T-helper 2 cell treated with Interferon-gamma antibody and Interleukin-4, amounts not matched to agents 5 μg/mL and 100 μg/mL, for 36 hours (primary cell): ENCODE data around the gene CERS1.
A peak's percentile ranks its signal among the peaks of the same experiment; 100 is the strongest.
"Not testable (repeated sequence)": the region's sequence is repeated elsewhere in the genome, so short reads cannot be mapped to it uniquely, and the experiment has no call there.

ENCODE experiments used
- DNase-seq: peaks from one replicate; pipeline ENCODE4 v3.0.0; 2021; ENCODE audit warnings: low spot score
- H3K27ac Mint-ChIP-seq: one replicate; pipeline ENCODE4 v1.8.0; 2021; ENCODE audit warnings: mild to moderate bottlenecking, mixed read lengths
- H3K27me3 Mint-ChIP-seq: one replicate; pipeline ENCODE4 v1.8.0; 2021; ENCODE audit warnings: low read depth, mixed read lengths
- H3K36me3 Mint-ChIP-seq: one replicate; pipeline ENCODE4 v1.8.0; 2021; ENCODE audit warnings: low read depth, mixed read lengths
- H3K4me1 Mint-ChIP-seq: one replicate; pipeline ENCODE4 v1.8.0; 2021; ENCODE audit warnings: low read depth, mixed read lengths
- H3K4me3 Mint-ChIP-seq: one replicate; pipeline ENCODE4 v1.8.0; 2022; ENCODE audit warnings: mild to moderate bottlenecking, moderate library complexity, mixed read lengths
- H3K9me3 Mint-ChIP-seq: one replicate; pipeline ENCODE4 v1.8.0; 2021; ENCODE audit warnings: mixed read lengths

CERS1 gene

DNA sequence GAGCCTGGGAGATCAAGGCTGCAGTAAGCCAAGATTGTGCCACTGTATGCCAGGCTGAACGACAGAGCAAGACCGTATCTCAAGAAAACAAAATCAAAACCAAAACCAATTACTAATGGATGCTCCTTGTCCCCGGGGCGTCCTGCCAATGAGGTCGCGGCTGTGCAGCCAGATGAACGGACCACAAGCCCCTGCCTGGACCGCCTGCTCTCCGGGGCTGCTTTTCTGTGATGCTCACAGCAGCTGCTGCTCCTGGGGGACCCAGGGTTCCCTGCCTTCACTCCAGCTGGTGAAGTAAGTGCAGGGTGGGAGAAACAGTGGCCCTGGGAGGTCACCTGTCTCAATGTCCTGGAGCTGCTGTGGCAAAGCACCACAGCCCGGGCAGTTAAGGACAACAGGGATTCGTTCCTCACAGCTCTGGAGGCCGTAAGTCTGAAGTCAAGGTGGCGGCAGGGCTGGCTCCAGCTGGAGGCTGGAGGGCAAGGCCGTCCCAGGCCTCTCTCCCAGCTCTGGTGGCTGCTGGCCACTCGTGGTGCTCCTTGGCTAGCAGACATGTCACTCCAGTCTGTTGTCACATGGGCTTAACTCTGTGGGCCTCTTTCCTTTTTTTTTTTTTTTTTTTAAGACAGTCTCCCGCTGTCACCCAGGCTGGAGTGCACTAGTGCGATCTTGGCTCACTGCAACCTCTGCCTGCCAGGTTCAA lies 13.1 kb upstream of the CERS1 start:
- Mint-ChIP-seq H3K4me3 (no peak overlapping the region), H3K27ac (no peak overlapping the region), H3K4me1 (no peaks in the 10 kb centered on the region), H3K36me3 (peaks cover 19% of the 10 kb centered on the region), H3K27me3 (no peaks in the 10 kb centered on the region), H3K9me3 (no peaks in the 10 kb centered on the region)
- no peak for DNase-seq

- Mint-ChIP-seq H3K4me3 (no peak overlapping the region), H3K4me1 (no peaks in the 10 kb centered on the region), H3K27me3 (no peaks in the 10 kb centered on the region), H3K27ac (no peak overlapping the region), H3K36me3 (peaks cover 8% of the 10 kb centered on the region), H3K9me3 (no peaks in the 10 kb centered on the region)
- no peak for DNase-seq
Observed at GRCh38 chr19:18906605-18907519, 10.9 kb upstream of the CERS1 start.

- no peak for DNase-seq
- peaks cover 10% of the 10 kb centered on the region for H3K36me3 Mint-ChIP-seq
- no peaks in the 10 kb centered on the region for H3K4me1 Mint-ChIP-seq
- H3K27ac Mint-ChIP-seq, result no peak overlapping the region
- H3K9me3 Mint-ChIP-seq, result no peaks in the 10 kb centered on the region
- H3K27me3 Mint-ChIP-seq, result no peaks in the 10 kb centered on the region
- H3K4me3 Mint-ChIP-seq, result no peak overlapping the region
Observed at GRCh38 chr19:18905513-18906236, 9.7 kb upstream of the CERS1 start.

- H3K4me3 Mint-ChIP-seq, result no peak overlapping the region
- no peak for DNase-seq
- H3K9me3 Mint-ChIP-seq, result no peaks in the 10 kb centered on the region
- no peaks in the 10 kb centered on the region for H3K4me1 Mint-ChIP-seq
- no peaks in the 10 kb centered on the region for H3K27me3 Mint-ChIP-seq
- H3K27ac Mint-ChIP-seq, result no peak overlapping the region
- peaks cover 10% of the 10 kb centered on the region for H3K36me3 Mint-ChIP-seq
Observed at GRCh38 chr19:18905058-18905456, 9.1 kb upstream of the CERS1 start.

DNA sequence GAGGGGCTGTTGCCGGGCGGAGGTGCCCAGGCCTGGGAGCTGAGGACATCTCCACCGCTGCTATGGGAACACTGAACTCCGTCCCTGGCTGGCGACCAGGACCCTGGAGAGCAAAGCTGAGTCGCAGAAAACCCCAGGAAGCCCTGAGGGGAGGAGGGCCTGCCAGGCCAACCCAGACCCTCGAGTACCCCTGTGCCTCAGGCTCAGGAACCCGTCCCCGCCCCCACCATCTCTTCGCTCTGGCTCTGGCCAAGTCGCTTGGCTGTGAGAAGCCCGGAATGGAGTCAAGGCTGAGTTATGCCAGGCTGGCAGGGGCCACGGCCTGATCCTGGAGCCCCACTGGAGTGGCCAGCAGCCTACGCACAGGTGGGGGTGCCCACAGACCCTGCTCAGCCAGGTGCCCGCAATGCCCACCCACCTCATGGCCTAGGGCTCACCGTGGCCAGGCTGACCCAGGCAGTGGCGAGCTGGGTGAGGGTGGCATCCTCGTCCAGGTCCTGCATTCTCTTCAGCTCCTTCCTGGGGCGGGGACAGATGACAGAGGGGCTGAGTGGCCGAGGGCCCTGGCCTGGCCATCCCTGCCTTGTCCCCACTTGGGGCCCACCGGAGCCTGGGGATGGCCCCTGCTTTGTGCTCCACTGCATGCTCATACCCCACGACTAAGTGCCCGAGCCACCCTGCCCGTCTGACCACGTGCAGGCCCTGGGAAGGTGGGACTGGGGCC lies 8.5 kb upstream of the CERS1 start:
- Mint-ChIP-seq H3K27me3 (no peaks in the 10 kb centered on the region), H3K27ac (no peak overlapping the region), H3K36me3 (peaks cover 7% of the 10 kb centered on the region), H3K9me3 (no peaks in the 10 kb centered on the region), H3K4me1 (no peaks in the 10 kb centered on the region), H3K4me3 (no peak overlapping the region)
- no peak for DNase-seq

GRCh38 chr19:18903156-18904037 lies 7.4 kb upstream of the CERS1 start:
- H3K36me3 Mint-ChIP-seq, result peaks cover 6% of the 10 kb centered on the region

GRCh38 chr19:18902519-18902918 lies 6.6 kb upstream of the CERS1 start:
- H3K27me3 Mint-ChIP-seq, H3K4me3 Mint-ChIP-seq, H3K9me3 Mint-ChIP-seq, H3K4me1 Mint-ChIP-seq, H3K36me3 Mint-ChIP-seq, DNase-seq: not testable (repeated sequence)
- peak overlapping the region; percentile 12 for H3K27ac Mint-ChIP-seq

More at GRCh38 chr19:18903156-18904037, 7.4 kb upstream of the CERS1 start:
- H3K27ac Mint-ChIP-seq, result no peak overlapping the region
- H3K4me1 Mint-ChIP-seq, result no peaks in the 10 kb centered on the region
- no peaks in the 10 kb centered on the region for H3K27me3 Mint-ChIP-seq
- H3K9me3 Mint-ChIP-seq, result no peaks in the 10 kb centered on the region
- H3K4me3 Mint-ChIP-seq, result no peak overlapping the region
- no peak for DNase-seq

- Mint-ChIP-seq H3K9me3 (no peaks in the 10 kb centered on the region), H3K27ac (no peak overlapping the region), H3K36me3 (peaks cover 6% of the 10 kb centered on the region), H3K4me1 (peaks cover under 1% of the 10 kb centered on the region), H3K4me3 (no peak overlapping the region), H3K27me3 (peaks cover 13% of the 10 kb centered on the region)
- no peak for DNase-seq
Observed at GRCh38 chr19:18901491-18901890, 5.5 kb upstream of the CERS1 start.

DNA sequence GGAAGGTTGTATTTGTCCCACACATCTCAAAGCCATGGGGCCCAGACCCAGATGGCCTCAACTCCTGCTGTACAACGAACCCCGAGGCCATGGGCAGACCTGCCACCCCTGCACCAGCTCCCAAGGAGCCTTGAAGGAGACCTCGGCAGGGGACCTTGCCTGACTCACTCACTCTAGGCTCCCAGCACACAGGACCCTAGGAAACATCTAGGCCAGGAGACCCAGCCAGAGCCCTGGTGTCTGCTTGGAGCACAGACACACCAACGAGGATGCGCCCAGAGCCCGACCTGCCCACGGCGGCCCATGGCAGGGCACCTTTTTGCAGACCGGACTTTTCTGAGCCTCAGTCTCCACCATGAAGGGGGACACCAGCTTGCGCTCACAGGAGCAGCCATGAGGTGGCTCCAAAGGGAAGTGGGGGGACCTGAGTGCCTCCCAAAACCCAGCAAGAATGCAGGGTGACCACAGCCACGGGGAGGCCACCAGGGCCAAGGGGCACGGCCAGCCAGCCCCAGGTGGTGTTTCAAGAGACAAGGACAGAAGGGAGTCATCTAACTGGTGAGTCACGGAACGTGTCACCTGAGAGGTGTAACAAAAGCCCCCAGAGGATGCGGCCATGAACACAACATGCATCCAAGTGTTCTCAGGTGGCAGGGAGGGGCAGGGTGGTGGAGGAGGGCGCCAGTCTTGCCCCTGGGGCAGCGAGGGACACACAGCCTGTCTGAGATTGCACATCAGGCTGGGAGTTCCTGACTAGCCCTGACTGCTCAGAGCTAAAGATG lies 4.9 kb upstream of the CERS1 start:
- no peak overlapping the region for H3K27ac Mint-ChIP-seq
- H3K9me3 Mint-ChIP-seq, result no peaks in the 10 kb centered on the region
- H3K27me3 Mint-ChIP-seq, result peaks cover 15% of the 10 kb centered on the region
- peaks cover 2% of the 10 kb centered on the region for H3K36me3 Mint-ChIP-seq
- peaks cover 2% of the 10 kb centered on the region for H3K4me1 Mint-ChIP-seq
- H3K4me3 Mint-ChIP-seq, result no peak overlapping the region
- DNase-seq, result no peak

DNA sequence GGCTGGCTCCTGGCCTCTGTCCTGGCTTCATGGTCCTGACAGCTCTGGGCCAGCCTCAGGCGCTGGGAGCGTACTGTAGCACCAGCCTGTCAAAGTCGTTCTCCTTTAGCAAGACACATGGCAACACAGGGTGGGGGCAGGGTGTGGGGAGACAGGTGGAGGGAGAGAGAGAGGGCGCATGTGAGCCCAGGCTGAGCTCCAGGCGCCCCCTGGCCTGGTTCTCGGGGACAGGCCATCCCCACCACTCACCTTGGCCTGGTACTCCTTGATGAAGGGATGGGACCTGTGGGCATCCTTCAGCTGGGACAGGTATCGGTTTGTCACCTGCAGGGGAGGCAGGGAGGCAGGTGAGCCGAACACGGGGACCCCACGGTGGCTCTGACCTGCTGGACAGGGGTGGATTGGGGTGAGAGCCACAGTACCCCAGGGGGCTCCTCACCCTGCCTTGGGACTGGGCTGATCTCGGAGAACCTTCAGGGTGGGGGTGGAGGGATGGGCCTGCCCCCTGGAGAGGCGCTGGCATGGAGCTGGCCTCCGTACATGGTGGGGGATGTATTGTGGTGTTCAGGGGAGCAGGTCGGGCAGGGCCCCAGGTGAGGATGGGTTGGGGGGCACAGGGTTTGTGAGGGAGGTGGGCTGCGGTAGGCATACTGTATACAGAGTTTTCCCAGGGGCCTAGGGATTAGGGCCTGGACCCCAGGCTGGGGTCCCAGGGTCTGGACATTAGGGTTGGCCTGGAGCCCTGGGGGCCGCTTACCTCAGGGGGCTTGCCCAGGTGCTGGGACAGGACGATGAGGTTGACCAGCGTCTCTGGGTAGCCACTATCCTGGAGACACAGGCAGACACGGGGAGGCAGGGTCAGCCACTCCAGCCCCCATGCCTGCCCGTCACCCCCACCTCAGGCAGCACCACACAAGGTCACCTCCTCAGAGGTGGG lies 3.9 kb upstream of the CERS1 start:
- no peak for DNase-seq
- Mint-ChIP-seq H3K27ac (no peak overlapping the region), H3K36me3 (peaks cover 2% of the 10 kb centered on the region), H3K4me1 (peaks cover 2% of the 10 kb centered on the region), H3K27me3 (peaks cover 18% of the 10 kb centered on the region), H3K4me3 (no peak overlapping the region), H3K9me3 (no peaks in the 10 kb centered on the region)

DNA sequence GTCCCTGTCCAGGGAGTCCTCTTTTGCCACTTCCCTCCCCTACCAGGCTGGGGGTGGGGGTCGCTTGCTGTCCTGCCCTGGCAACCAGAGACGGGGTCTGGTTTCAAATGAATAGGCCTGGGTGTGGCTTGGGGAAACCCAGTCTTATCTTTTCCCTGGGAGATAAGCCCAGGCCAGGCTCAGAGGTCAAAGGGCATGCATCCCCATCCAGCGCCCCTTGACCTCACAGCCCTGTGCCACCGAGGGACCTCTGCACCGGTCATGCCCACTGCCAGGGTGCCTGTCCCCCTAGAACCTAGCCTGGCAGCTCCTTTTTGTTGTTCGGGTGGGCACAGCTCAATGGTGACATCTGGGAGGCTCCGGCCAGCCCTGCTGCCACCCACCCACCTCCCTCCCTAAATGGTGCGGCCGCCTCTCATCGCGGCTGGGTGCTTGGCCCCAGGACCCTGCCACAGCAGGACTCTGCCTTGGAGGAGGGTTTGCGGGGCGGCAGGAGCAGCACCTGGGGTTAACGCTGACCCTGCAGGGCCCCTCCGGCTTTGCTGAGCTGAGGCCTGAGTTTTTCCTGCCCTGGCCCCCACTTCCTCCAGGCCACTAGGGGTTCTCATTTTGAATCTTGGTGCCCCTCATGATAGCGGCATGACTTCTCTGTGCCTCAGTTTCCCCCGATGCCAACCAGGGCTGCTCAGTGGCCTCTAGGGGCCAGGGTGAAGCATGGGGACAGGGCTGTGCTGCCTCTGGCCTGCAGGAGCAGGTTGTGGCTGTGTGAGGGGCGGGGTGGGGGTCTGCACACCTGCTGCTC lies 2.9 kb upstream of the CERS1 start:
- Mint-ChIP-seq H3K4me3 (no peak overlapping the region), H3K9me3 (no peaks in the 10 kb centered on the region), H3K27ac (no peak overlapping the region), H3K4me1 (peaks cover 2% of the 10 kb centered on the region), H3K27me3 (peaks cover 24% of the 10 kb centered on the region), H3K36me3 (peaks cover 2% of the 10 kb centered on the region)
- DNase-seq, result no peak
